ENCODE results near the gene BARD1.

BARD1 gene

DNA sequence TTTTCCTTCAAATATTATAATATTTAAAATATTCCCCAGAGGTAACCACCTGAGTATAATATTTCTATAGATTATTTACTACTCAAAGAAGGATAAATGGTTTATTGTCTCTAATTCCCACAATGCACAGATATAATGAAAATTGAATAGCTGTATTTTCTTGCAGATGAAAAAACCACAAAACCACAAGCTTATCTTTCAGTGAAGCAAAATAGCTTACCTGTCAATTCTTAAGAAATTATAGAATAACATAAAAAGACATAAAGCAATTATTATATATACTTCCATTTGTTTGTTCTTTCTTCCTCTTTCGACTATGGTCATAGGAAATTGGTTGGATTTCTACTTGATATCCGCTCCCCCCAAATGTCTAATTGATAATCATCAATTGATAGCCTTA lies 98.8 kb downstream of the BARD1 start:
- DNase-seq = no peak
- H2AK5ac ChIP-seq (ENCODE audit: low read length, severe bottlenecking) = no peak overlapping the region
- H3K4me1 ChIP-seq (ENCODE audit: control insufficient read depth, insufficient read depth, low read depth, low read length) = no peaks in the 10 kb centered on the region
- H3K23ac ChIP-seq (ENCODE audit: low read length in 2 of 2) = no peak overlapping the region
- H3K18ac ChIP-seq (ENCODE audit: low read depth in 1 of 2, low read length in 2 of 2) = no peak overlapping the region
- H3K36me3 ChIP-seq (ENCODE audit: control insufficient read depth in 1 of 2, insufficient read depth in 2 of 2, low read depth in 1 of 2, low read length in 2 of 2) = no peaks in the 10 kb centered on the region
- H2BK12ac ChIP-seq (ENCODE audit: low read length in 2 of 2) = no peak overlapping the region
- H3K4ac ChIP-seq (ENCODE audit: low read depth in 1 of 2, low read length in 2 of 2) = no peak overlapping the region
- WGBS = no CpG with 5 or more reads among the region's 2 CpGs
- no peak overlapping the region for H3K27ac ChIP-seq (ENCODE audit: low read length, poor library complexity, severe bottlenecking)
- no peak overlapping the region for H3K4me3 ChIP-seq (ENCODE audit: insufficient read depth in 1 of 2, low read depth in 1 of 2, low read length in 2 of 2)
- no peak overlapping the region for H3K9ac ChIP-seq (ENCODE audit: low read length)
- H3K79me1 ChIP-seq (replicated peaks; ENCODE audit: low read length, poor library complexity, severe bottlenecking) = no peaks in the 10 kb centered on the region
- no peaks in the 10 kb centered on the region for H3K9me3 ChIP-seq (ENCODE audit: control insufficient read depth, low read length)
- no peak overlapping the region for H3K4me2 ChIP-seq (ENCODE audit: low read length, poor library complexity, severe bottlenecking)
- no peak overlapping the region for H2AFZ ChIP-seq (ENCODE audit: low read depth, low read length)
- H3K27me3 ChIP-seq (ENCODE audit: control insufficient read depth in 1 of 2, insufficient read depth in 1 of 2, low read length in 2 of 2) = no peaks in the 10 kb centered on the region
- H4K8ac ChIP-seq (ENCODE audit: low read length) = no peak overlapping the region
- H2BK15ac ChIP-seq (ENCODE audit: low read depth, poor library complexity, severe bottlenecking) = no peak overlapping the region
- no peak overlapping the region for H2BK120ac ChIP-seq (ENCODE audit: low read depth, low read length)
- H2BK5ac ChIP-seq (ENCODE audit: low read depth, low read length, poor library complexity, severe bottlenecking) = no peak overlapping the region
- H3K14ac ChIP-seq (ENCODE audit: low read length in 2 of 2) = no peak overlapping the region
- H4K91ac ChIP-seq (ENCODE audit: low read length) = no peak overlapping the region

- DNase-seq = peak; percentile 4
- H2BK120ac ChIP-seq (ENCODE audit: low read depth, low read length) = no peak overlapping the region
- H2BK15ac ChIP-seq (ENCODE audit: low read depth, poor library complexity, severe bottlenecking) = no peak overlapping the region
- H3K4ac ChIP-seq (ENCODE audit: low read depth in 1 of 2, low read length in 2 of 2) = no peak overlapping the region
- no peaks in the 10 kb centered on the region for H3K4me1 ChIP-seq (ENCODE audit: control insufficient read depth, insufficient read depth, low read depth, low read length)
- H3K18ac ChIP-seq (ENCODE audit: low read depth in 1 of 2, low read length in 2 of 2) = no peak overlapping the region
- H3K79me1 ChIP-seq (replicated peaks; ENCODE audit: low read length, poor library complexity, severe bottlenecking) = no peaks in the 10 kb centered on the region
- no peak overlapping the region for H2BK12ac ChIP-seq (ENCODE audit: low read length in 2 of 2)
- H3K9me3 ChIP-seq (ENCODE audit: control insufficient read depth, low read length) = no peaks in the 10 kb centered on the region
- H3K27me3 ChIP-seq (ENCODE audit: control insufficient read depth in 1 of 2, insufficient read depth in 1 of 2, low read length in 2 of 2) = no peaks in the 10 kb centered on the region
- WGBS = 65% methylated on average over 2 of the region's 2 CpGs
- no peak overlapping the region for H3K4me2 ChIP-seq (ENCODE audit: low read length, poor library complexity, severe bottlenecking)
- H3K14ac ChIP-seq (ENCODE audit: low read length in 2 of 2) = no peak overlapping the region
- no peak overlapping the region for H4K91ac ChIP-seq (ENCODE audit: low read length)
- no peak overlapping the region for H3K9ac ChIP-seq (ENCODE audit: low read length)
- H4K8ac ChIP-seq (ENCODE audit: low read length) = no peak overlapping the region
- no peak overlapping the region for H2AK5ac ChIP-seq (ENCODE audit: low read length, severe bottlenecking)
- H2AFZ ChIP-seq (ENCODE audit: low read depth, low read length) = no peak overlapping the region
- H3K4me3 ChIP-seq (ENCODE audit: insufficient read depth in 1 of 2, low read depth in 1 of 2, low read length in 2 of 2) = no peak overlapping the region
- no peak overlapping the region for H3K27ac ChIP-seq (ENCODE audit: low read length, poor library complexity, severe bottlenecking)
- H2BK5ac ChIP-seq (ENCODE audit: low read depth, low read length, poor library complexity, severe bottlenecking) = no peak overlapping the region
- H3K23ac ChIP-seq (ENCODE audit: low read length in 2 of 2) = no peak overlapping the region
- H3K36me3 ChIP-seq (ENCODE audit: control insufficient read depth in 1 of 2, insufficient read depth in 2 of 2, low read depth in 1 of 2, low read length in 2 of 2) = no peaks in the 10 kb centered on the region
Observed at GRCh38 chr2:214706986-214707385, 102.5 kb downstream of the BARD1 start.

DNA sequence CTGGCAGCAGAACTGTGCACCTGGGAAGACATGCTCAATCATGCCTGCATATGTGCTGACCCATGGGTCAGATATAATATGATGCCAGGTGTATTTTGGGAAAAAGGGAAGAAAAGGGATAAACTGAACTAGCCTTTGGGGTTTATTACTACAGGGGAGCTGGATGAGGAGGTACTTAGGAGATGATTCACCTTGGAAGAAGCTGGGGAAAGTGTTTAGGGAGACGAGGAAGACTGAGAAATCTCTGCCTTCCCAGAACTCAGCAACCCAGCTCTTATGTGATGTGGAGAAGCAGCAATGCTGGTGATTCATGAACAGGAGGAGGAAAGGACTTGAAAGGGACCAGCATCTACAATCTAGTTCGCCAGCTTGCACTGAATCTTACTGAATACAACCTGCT lies 110.2 kb downstream of the BARD1 start:
- Histone ChIP-seq H3K4me2 (ENCODE audit: low read length, poor library complexity, severe bottlenecking) (no peak overlapping the region), H3K27me3 (ENCODE audit: control insufficient read depth in 1 of 2, insufficient read depth in 1 of 2, low read length in 2 of 2) (no peaks in the 10 kb centered on the region), H3K79me1 (replicated peaks; ENCODE audit: low read length, poor library complexity, severe bottlenecking) (no peaks in the 10 kb centered on the region), H2BK15ac (ENCODE audit: low read depth, poor library complexity, severe bottlenecking) (no peak overlapping the region), H3K23ac (ENCODE audit: low read length in 2 of 2) (no peak overlapping the region), H2AK5ac (ENCODE audit: low read length, severe bottlenecking) (no peak overlapping the region), H3K36me3 (ENCODE audit: control insufficient read depth in 1 of 2, insufficient read depth in 2 of 2, low read depth in 1 of 2, low read length in 2 of 2) (no peaks in the 10 kb centered on the region), H3K14ac (ENCODE audit: low read length in 2 of 2) (no peak overlapping the region), H2BK5ac (ENCODE audit: low read depth, low read length, poor library complexity, severe bottlenecking) (no peak overlapping the region), H4K91ac (ENCODE audit: low read length) (no peak overlapping the region), H3K18ac (ENCODE audit: low read depth in 1 of 2, low read length in 2 of 2) (no peak overlapping the region), H3K9ac (ENCODE audit: low read length) (no peak overlapping the region), H3K27ac (ENCODE audit: low read length, poor library complexity, severe bottlenecking) (no peak overlapping the region), H2AFZ (ENCODE audit: low read depth, low read length) (no peak overlapping the region), H2BK120ac (ENCODE audit: low read depth, low read length) (no peak overlapping the region), H2BK12ac (ENCODE audit: low read length in 2 of 2) (no peak overlapping the region), H3K4me3 (ENCODE audit: insufficient read depth in 1 of 2, low read depth in 1 of 2, low read length in 2 of 2) (no peak overlapping the region), H3K4me1 (ENCODE audit: control insufficient read depth, insufficient read depth, low read depth, low read length) (peaks cover 2% of the 10 kb centered on the region), H3K4ac (ENCODE audit: low read depth in 1 of 2, low read length in 2 of 2) (no peak overlapping the region), H3K9me3 (ENCODE audit: control insufficient read depth, low read length) (peaks cover 13% of the 10 kb centered on the region), H4K8ac (ENCODE audit: low read length) (no peak overlapping the region)
- DNase-seq = no peak
- WGBS = no CpG with 5 or more reads among the region's 2 CpGs

- Histone ChIP-seq H3K36me3 (ENCODE audit: control insufficient read depth in 1 of 2, insufficient read depth in 2 of 2, low read depth in 1 of 2, low read length in 2 of 2) (no peaks in the 10 kb centered on the region), H3K79me1 (replicated peaks; ENCODE audit: low read length, poor library complexity, severe bottlenecking) (no peaks in the 10 kb centered on the region), H3K9ac (ENCODE audit: low read length) (no peak overlapping the region), H3K9me3 (ENCODE audit: control insufficient read depth, low read length) (peaks cover 13% of the 10 kb centered on the region), H3K18ac (ENCODE audit: low read depth in 1 of 2, low read length in 2 of 2) (no peak overlapping the region), H2BK12ac (ENCODE audit: low read length in 2 of 2) (no peak overlapping the region), H3K23ac (ENCODE audit: low read length in 2 of 2) (peak overlapping the region in 1 of 2 experiments; percentile 54), H2AFZ (ENCODE audit: low read depth, low read length) (no peak overlapping the region), H2BK15ac (ENCODE audit: low read depth, poor library complexity, severe bottlenecking) (no peak overlapping the region), H2BK5ac (ENCODE audit: low read depth, low read length, poor library complexity, severe bottlenecking) (no peak overlapping the region), H3K14ac (ENCODE audit: low read length in 2 of 2) (peak overlapping the region in 1 of 2 experiments; percentile 28), H4K91ac (ENCODE audit: low read length) (peak overlapping the region; percentile 82), H2BK120ac (ENCODE audit: low read depth, low read length) (no peak overlapping the region), H3K27me3 (ENCODE audit: control insufficient read depth in 1 of 2, insufficient read depth in 1 of 2, low read length in 2 of 2) (no peaks in the 10 kb centered on the region), H3K27ac (ENCODE audit: low read length, poor library complexity, severe bottlenecking) (no peak overlapping the region), H3K4me3 (ENCODE audit: insufficient read depth in 1 of 2, low read depth in 1 of 2, low read length in 2 of 2) (no peak overlapping the region), H3K4me1 (ENCODE audit: control insufficient read depth, insufficient read depth, low read depth, low read length) (peaks cover 2% of the 10 kb centered on the region), H4K8ac (ENCODE audit: low read length) (no peak overlapping the region), H3K4ac (ENCODE audit: low read depth in 1 of 2, low read length in 2 of 2) (no peak overlapping the region), H3K4me2 (ENCODE audit: low read length, poor library complexity, severe bottlenecking) (no peak overlapping the region), H2AK5ac (ENCODE audit: low read length, severe bottlenecking) (no peak overlapping the region)
- DNase-seq = no peak
Observed at GRCh38 chr2:214696681-214697080, 112.8 kb downstream of the BARD1 start.

Data from mesenchymal stem cell (in vitro differentiated cells and primary cell).